Activated T-helper 1 cell treated with Interleukin-2 at 50 U/mL for 16 hours (primary cell): ENCODE results near the gene MAPK10.
"Not testable (repeated sequence)": the region's sequence is repeated elsewhere in the genome, so short reads cannot be mapped to it uniquely, and the experiment has no call there.

Experiments
- DNase-seq: peaks from one replicate; pipeline ENCODE4 v3.0.0-alpha.2; 2020; ENCODE audit warnings: low read depth

Gene MAPK10

DNA sequence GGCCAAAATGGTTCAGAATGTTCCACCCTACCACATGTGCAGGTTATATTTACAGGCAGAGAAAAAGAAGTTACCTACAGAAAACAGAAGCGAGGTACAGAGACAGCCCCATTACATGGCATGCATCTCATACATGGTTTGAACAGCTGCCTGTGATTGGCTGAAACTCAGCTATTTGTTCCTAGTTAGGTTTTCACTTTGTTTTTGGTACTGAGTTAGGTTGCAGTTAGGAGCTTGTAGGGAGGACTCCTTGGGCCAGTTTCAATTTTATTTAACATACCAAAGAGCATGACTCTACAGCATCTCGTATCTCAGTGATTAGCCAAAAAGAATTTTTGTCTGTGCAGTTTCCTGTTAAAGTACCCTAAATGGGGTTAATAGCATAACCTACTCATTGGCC is 392.0 kb downstream of the MAPK10 start:
- no peak for DNase-seq

DNA sequence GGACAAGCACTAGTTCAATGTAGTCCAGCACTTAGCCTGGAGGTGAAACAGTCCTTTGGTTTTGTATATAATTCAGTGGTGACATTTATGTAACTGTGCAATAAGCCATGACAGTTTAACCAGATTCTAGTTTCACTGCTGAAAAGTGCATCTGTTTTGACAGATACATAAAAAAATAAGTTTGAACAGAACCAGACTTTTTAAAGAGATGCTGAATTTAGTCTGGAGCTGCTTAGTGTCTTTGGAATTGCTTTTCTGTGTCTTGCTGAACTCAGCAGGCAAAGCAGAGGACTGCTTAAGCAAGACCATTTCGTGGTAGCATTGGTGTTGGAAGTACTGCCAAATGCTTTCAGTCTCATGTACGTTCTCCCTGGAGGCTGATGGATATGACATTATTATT is 393.5 kb downstream of the MAPK10 start:
- no peak for DNase-seq

DNA sequence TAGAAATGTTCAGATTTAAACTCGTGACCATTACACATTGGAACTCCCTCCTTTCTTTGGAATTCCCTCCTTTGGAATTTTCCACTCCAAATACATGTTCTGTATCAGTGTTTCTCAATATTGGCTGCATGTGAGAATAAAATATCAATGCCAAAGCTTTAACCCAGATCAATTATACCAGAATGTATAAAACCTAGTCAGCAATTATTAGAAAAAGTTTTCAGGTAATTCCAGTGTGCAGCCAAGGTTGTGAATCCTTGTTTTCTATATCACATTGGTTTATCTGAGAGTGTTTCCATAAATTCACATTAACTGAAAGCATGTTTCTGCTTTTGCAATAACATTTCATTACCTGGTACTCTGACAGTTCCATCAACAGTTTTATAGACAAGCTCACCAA is 394.3 kb downstream of the MAPK10 start:
- no peak for DNase-seq

DNA sequence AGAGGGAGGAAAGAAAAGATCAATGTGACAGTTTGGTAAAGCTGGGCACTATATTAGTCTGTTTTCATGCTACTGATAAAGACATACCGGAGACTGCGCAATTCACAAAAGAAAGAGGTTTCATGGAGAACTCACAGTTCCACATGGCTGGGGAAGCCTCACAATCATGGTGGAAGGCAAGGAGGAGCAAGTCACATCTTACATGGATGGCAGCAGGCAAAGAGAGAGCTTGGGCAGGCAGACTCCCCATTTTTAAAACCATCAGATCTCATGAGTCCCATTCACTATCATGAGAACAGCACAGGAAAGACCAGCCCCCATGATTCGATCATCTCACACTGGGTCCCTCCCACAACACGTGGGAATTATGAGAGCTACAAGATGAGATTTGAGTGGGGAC is 394.8 kb downstream of the MAPK10 start:
- DNase-seq = not testable (repeated sequence)

DNA sequence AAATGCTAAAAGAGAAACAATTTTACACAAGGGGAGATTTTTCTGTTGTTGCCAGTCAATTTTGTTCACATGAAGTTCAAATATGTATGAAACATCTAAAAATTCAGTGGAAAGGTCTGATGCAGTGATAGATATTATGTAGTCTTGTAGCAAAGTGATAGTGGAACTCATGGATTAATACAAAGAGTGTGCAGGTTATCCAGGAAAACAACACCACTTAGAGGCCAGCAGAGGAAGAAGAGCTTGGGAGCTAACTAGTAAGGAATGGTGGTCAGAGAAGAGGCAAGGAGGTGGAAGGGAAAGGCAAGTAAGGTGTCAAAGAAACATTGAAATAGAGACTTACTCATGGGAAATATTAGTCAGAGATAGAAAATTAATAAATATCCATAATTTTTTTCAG is 395.6 kb downstream of the MAPK10 start:
- DNase-seq = no peak

DNA sequence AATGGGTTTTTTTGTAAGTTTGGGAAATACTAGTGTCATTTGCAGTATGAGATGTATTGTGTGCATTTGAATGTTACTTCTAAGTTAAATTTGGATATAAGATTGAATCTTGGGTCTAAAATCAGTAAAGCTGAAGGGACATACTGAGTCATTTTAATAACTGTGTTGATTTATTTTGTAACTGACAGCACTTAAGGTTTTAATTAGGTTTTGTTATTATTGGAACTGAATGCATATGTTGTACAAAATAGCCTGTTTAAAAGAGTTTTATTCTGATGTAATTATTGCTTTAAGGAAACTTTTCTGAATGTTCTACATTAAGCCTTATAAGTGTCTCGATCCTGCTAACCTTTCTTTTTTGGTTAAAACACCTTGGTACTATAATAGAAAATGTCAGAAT is 396.6 kb downstream of the MAPK10 start:
- DNase-seq = no peak

DNA sequence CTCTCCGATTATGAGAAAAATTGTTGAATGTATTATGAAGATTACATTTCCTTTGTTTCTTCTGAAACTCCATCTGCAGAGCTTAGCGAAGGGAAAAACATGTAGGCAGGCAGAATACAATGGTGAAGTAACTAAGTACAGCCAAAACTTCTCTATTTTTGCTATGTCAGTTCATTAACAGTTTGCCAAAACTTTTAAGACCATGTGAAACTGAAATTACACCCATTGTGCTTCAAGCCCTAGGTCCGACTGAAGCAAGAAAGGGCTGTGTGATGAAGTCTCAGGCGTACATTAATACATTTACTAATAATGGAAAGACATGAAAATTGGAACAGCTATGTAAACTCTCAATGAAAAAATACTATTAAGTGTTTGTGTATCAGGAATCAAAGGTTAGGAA is 398.0 kb downstream of the MAPK10 start:
- DNase-seq = no peak

DNA sequence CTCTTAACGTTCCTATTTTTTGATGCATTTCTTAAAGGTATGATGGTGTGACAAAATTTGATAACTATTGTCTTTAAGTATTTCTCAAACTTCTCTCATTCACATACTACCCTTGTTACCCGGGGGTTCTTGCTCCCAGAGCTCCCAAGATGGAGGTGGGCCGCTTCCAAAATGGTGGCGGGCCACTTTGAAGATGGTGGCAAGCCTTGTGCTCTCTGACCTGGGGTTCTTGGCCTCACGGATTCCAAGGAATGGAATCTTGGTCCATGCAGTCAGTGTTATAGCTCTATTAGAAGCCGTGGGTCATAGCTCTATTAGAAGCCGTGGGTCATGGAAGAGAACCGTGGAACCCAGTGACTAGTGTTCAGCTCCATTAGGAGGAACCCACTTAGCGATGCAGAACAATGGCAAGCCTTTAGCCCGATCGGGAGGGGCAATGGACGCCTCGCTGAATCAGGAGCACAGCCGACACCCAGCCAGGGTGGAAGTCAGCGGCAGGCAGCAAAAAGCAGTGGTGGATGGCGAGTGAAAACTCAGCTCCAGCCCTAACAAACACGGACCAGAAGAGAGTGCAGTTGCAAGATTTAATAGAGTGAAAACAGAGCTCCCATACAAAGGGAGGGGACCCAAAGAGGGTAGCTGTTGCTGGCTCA is 403.4 kb downstream of the MAPK10 start:
- DNase-seq = no peak

DNA sequence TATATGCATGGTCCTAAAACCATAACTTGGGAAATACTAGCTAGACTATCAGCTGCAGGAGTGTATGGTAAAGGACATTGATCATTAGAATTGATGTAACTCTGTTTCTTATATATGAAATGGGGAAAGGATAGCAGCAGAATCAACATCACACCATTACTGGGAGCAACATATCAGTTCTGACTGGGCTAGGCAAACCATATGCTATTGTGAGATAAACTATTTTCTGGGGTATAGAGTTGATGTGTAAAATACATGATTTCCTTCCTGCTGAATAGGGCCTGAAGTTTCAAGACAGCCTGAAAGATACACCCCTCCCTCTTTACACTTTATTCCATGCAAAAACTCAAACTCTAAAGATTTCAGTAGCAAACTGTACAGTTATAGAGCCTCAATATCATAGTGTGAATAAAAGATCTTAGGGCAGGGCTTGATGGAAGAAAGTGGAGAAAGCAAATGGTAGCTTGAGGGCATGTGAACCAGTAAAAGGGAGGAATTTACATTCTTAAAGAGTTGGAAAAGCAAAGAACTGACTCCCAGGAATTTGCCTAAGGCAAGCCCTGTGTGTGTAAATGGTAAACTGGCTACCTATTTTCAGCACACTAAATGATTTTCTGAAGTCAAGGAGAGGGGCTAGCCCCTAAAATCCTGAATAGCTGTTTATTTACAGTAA is 404.1 kb downstream of the MAPK10 start:
- DNase-seq = no peak

DNA sequence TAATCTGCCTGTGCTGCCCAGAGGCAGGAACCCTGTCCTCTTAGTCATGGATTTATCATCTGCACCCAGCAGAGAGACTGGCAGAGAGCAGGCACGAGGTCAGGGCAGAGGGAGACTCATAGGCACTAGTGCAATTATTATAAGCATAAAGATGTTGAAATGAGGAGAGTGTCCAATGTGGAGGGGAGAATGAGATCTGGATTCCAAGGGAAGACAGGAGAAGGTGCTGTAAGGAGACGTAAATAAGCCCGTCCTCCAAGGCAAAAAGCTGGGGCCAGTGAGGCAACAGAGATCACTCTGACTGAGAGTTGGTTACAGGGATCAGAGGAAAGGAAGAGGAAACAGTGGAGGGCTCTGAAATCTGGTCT is 406.2 kb downstream of the MAPK10 start:
- no peak for DNase-seq

DNA sequence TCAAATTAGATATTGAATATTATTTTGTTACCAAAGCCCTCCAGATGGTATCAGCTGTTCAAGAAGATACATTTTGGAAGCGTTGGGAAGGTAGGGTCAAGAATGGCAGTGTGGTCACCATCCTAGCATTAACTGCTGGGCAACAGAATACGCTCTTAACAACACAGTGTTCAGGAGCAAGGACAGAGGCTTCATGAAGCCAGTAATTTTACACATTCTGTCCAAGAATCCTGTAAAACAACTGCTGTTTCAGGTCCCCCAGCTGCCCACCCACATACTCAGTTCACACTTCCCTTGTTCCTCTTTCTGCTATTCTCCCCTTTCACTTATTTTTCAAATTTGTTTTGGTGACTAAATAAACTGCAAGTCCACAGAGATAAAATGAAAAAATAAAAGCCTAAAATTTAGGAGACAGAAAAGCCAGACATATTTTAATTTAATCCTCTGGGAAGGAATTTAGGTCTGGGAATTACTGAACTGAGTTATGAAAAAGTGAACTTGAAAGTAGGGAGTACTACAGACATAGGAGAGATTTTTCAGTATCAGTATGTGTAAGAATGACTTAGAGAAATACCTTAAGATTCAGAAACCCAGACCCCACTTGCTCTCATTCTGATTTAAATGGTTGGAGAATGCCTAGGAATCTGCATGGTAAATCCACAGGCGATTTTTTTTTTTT is 406.7 kb downstream of the MAPK10 start:
- DNase-seq = no peak

DNA sequence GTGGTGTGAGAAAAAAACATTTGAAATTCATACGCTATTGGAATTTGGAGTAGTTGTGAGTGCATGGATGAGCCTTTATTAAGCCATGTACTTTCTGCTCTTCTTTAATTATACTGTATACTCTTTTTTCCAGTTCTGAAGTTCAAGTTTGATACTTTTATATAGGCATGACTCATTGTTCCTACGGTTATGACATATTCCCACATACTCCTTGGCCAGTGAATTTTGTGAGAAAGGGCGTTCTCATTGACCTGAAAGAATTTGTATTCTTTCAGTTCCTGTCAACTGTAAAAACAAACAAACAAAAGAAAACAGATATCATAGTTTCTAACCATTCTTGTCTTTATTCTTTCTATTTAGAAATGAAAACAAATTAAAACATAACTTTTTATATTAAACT is 407.3 kb downstream of the MAPK10 start:
- DNase-seq = no peak

DNA sequence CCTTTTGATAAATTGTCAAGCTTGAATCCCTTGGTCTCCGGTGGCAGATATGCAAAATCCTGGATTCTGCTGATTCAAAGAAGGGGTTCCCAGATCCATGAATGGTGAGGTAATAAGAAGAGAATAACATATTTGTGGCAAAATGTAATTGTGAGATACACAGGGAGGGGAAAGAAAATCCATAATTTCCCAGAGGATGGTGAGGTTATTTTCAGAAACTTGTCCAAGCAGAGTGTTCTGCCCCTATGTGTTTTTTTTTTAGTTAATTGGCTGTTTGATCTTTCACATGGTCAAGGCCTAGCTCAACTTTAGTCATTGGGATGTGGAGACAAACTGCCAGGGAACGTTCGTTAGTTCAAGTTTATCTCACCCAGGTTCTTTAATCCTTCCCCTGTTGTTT is 408.8 kb downstream of the MAPK10 start:
- no peak for DNase-seq

DNA sequence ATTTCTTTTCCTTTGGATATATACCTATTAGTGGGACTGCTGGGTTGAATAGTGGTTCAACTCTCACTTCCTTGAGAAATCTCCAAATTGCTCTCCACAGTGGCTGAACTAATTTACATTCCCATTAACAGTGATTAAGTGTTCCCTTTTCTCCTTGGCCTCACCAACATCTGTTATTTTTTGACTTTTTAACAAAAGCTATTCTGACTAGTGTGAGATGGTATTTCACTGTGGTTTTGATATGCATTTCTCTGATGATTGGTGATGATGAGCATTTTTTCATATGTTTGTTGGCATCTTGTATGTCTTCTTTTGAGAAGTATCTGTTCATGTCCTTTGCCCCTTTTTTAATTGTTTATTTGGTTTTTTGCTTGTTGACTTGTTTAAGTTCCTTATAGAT is 413.0 kb downstream of the MAPK10 start:
- DNase-seq = no peak

DNA sequence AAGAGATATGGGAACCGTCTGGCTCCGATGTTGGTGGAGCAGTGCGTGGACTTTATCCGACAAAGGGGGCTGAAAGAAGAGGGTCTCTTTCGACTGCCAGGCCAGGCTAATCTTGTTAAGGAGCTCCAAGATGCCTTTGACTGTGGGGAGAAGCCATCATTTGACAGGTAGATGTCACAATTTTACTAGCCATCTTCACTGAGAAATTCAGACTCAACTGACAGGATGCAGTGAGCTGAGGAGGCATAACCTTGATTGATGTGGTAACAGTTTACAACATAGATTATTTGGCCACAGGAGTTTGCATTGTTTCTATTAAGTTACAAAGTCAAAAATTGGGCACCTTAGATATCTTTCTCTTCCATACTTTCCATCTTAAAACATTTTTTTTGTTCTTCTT is 417.7 kb downstream of the MAPK10 start:
- no peak for DNase-seq

DNA sequence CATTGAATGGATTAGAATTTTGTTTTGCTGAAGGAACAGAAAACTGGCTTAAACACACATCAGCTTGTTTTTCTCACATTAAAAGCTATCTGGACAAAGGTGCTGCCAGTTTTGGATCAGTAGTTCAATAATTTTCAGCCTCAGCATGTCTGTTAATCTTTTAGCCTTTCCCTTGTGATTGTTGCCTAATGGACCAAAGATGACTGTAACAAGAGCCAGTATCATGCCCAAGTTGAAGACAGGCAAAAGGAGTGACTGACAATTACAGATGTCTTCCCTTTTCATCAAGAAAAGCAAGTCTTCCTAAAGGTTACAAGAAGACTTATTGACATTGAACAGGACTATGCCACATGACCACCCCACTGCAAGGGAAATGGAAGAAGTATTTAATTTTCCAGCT is 419.7 kb downstream of the MAPK10 start:
- DNase-seq = no peak
